H9 (cell line): Measurements from ENCODE around the gene GABRB3. TPM values are rescaled to one million over a fixed set of nuclear protein-coding genes. Genes with fewer than 3 reads are reported as not detected.

Source experiments
- DNase-seq: peaks from one replicate; pipeline ENCODE4 v3.0.0-alpha.2; 2017
- H2AFZ ChIP-seq: one replicate; pipeline ENCODE4 v1.6.1; 2013; ENCODE audit warnings: mild to moderate bottlenecking, low read length, control low read depth, moderate library complexity
- H2AK5ac ChIP-seq: 2 replicates; pipeline ENCODE4 v1.6.1; 2013; ENCODE audit warnings: low read length, control low read depth, mixed read lengths; ENCODE audit not compliant: insufficient read length
- H2BK120ac ChIP-seq: one replicate; pipeline ENCODE4 v1.6.1; 2013; ENCODE audit warnings: low read depth, mild to moderate bottlenecking, low read length, control low read depth, inconsistent platforms; ENCODE audit not compliant: poor library complexity, severe bottlenecking
- H2BK12ac ChIP-seq: 2 replicates; pipeline ENCODE4 v1.6.1; 2013; ENCODE audit warnings: low read length, control low read depth, mixed read lengths, low read depth; ENCODE audit not compliant: insufficient read length
- H2BK15ac ChIP-seq: 2 replicates; pipeline ENCODE4 v1.6.1; 2013; ENCODE audit warnings: low read depth, low read length, control low read depth
- H2BK20ac ChIP-seq: one replicate; pipeline ENCODE4 v1.6.1; 2013; ENCODE audit warnings: low read depth, mild to moderate bottlenecking, low read length, control low read depth, inconsistent platforms; ENCODE audit not compliant: poor library complexity, severe bottlenecking
- H2BK5ac ChIP-seq: 2 replicates; pipeline ENCODE4 v1.6.1; 2013; ENCODE audit warnings: low read length, control low read depth, mixed read lengths; ENCODE audit not compliant: insufficient read length
- H3K14ac ChIP-seq: 2 replicates; pipeline ENCODE4 v1.6.1; 2013; ENCODE audit warnings: low read length, control low read depth; ENCODE audit not compliant: insufficient read depth
- H3K18ac ChIP-seq: 2 replicates; pipeline ENCODE4 v1.6.1; 2013; ENCODE audit warnings: low read depth, mild to moderate bottlenecking, mixed read lengths, low read length, control low read depth; ENCODE audit not compliant: insufficient read length
- H3K23ac ChIP-seq: 2 replicates; pipeline ENCODE4 v1.6.1; 2013; ENCODE audit warnings: low read length, control low read depth, mixed read lengths, low read depth; ENCODE audit not compliant: insufficient read length
- H3K23me2 ChIP-seq: 2 replicates; pipeline ENCODE4 v1.6.1; 2013; ENCODE audit warnings: low read depth, mild to moderate bottlenecking, mixed read lengths, low read length, control low read depth; ENCODE audit not compliant: insufficient read length, poor library complexity, severe bottlenecking
- H3K27ac ChIP-seq: 2 replicates; pipeline ENCODE4 v1.5.1; 2013; ENCODE audit warnings: low read length, control low read depth, mixed read lengths, low read depth; ENCODE audit not compliant: insufficient read length
- H3K27me3 ChIP-seq: 2 replicates; pipeline ENCODE4 v1.6.1; 2013; ENCODE audit warnings: low read length, control low read depth, inconsistent platforms; ENCODE audit not compliant: insufficient read depth
- H3K4ac ChIP-seq: 2 replicates; pipeline ENCODE4 v1.6.1; 2013; ENCODE audit warnings: low read depth, mild to moderate bottlenecking, control low read depth, inconsistent platforms, low read length, moderate library complexity
- H3K4me1 ChIP-seq: 2 replicates; pipeline ENCODE4 v1.6.1; 2013; ENCODE audit warnings: low read length, control low read depth, inconsistent platforms; ENCODE audit not compliant: insufficient read depth
- H3K4me2 ChIP-seq: 2 replicates; pipeline ENCODE4 v1.6.1; 2013; ENCODE audit warnings: low read length, control low read depth, mixed read lengths; ENCODE audit not compliant: insufficient read length, insufficient read depth
- H3K56ac ChIP-seq: 2 replicates; pipeline ENCODE4 v1.6.1; 2013; ENCODE audit warnings: low read depth, mild to moderate bottlenecking, mixed read lengths, low read length, control low read depth; ENCODE audit not compliant: insufficient read length
- H3K79me1 ChIP-seq: 2 replicates; pipeline ENCODE4 v1.6.1; 2013; ENCODE audit warnings: low read depth, mild to moderate bottlenecking, moderate library complexity, low read length, control low read depth, inconsistent platforms; ENCODE audit not compliant: insufficient read depth, poor library complexity, severe bottlenecking
- H3K79me2 ChIP-seq: 2 replicates; pipeline ENCODE4 v1.6.1; 2013; ENCODE audit warnings: low read length, control low read depth, inconsistent platforms; ENCODE audit not compliant: insufficient read depth
- H3K9ac ChIP-seq: 2 replicates; pipeline ENCODE4 v1.6.1; 2013; ENCODE audit warnings: low read length, control low read depth, mixed read lengths; ENCODE audit not compliant: insufficient read length; ENCODE audit errors: extremely low read depth
- H3K9me3 ChIP-seq: one replicate; pipeline ENCODE4 v1.6.1; 2013; ENCODE audit warnings: low read depth, low read length, inconsistent platforms; ENCODE audit not compliant: control insufficient read depth
- H3T11ph ChIP-seq: one replicate; pipeline ENCODE4 v1.6.1; 2013; ENCODE audit warnings: mild to moderate bottlenecking, low read length, control low read depth, inconsistent platforms
- H4K20me1 ChIP-seq: one replicate; pipeline ENCODE4 v1.6.1; 2013; ENCODE audit not compliant: control insufficient read depth, insufficient read length, insufficient read depth
- H4K5ac ChIP-seq: 2 replicates; pipeline ENCODE4 v1.6.1; 2013; ENCODE audit warnings: low read depth, mild to moderate bottlenecking, mixed read lengths, low read length, control low read depth; ENCODE audit not compliant: insufficient read length
- H4K8ac ChIP-seq: replicated peaks from 2 replicates; pipeline ENCODE4 v1.6.1; 2013; ENCODE audit warnings: low read length, control low read depth, mixed read lengths, low read depth; ENCODE audit not compliant: insufficient read length
- H4K91ac ChIP-seq: 2 replicates; pipeline ENCODE4 v1.6.1; 2013; ENCODE audit warnings: low read depth, mild to moderate bottlenecking, moderate library complexity, mixed read lengths, low read length, control low read depth; ENCODE audit not compliant: insufficient read length
- H3K27ac Mint-ChIP-seq, 3 experiments: 2 replicates in 2 of 3; 3 replicates in 1 of 3; pipeline ENCODE4 v1.8.0; 2020 to 2021; ENCODE audit warnings: mixed read lengths in 3 of 3, mild to moderate bottlenecking in 1 of 3, moderate library complexity in 1 of 3
- H3K27me3 Mint-ChIP-seq: 2 replicates; pipeline ENCODE4 v1.8.0; 2021; ENCODE audit warnings: low read depth, mild to moderate bottlenecking, moderate library complexity, mixed read lengths
- H3K36me3 Mint-ChIP-seq, 3 experiments: 2 replicates in 2 of 3; 3 replicates in 1 of 3; pipeline ENCODE4 v1.8.0; 2020 to 2021; ENCODE audit warnings: low read depth in 3 of 3, mixed read lengths in 3 of 3; ENCODE audit not compliant: insufficient read depth in 1 of 3
- H3K4me1 Mint-ChIP-seq, 2 experiments: 2 replicates each; pipeline ENCODE4 v1.8.0; 2020; ENCODE audit warnings: mixed read lengths in 2 of 2
- H3K4me3 Mint-ChIP-seq, 2 experiments: 2 replicates in 1 of 2; 3 replicates in 1 of 2; pipeline ENCODE4 v1.8.0; 2020 to 2021; ENCODE audit warnings: mild to moderate bottlenecking in 2 of 2, mixed read lengths in 2 of 2, moderate library complexity in 1 of 2
- H3K9me3 Mint-ChIP-seq, 2 experiments: 2 replicates in 1 of 2; 3 replicates in 1 of 2; pipeline ENCODE4 v1.8.0; 2020; ENCODE audit warnings: mild to moderate bottlenecking in 2 of 2, mixed read lengths in 2 of 2, moderate library complexity in 1 of 2
- CTCF ChIP-seq: fragments of 200-600 bp; sonication (generic); conservative IDR thresholded peaks from 3 replicates; pipeline ENCODE4 v1.8.0; 2021; ENCODE audit warnings: antibody characterized with exemption, mild to moderate bottlenecking
- WGBS: extraction: QIAGEN DNeasy Blood & Tissue Kit; methylation state at CpG from one replicate; pipeline ENCODE4 v1.1.7; 2013; ENCODE audit warnings: missing lambda C conversion rate, low lambda C conversion rate, mixed read lengths; ENCODE audit not compliant: insufficient read length; ENCODE audit errors: extremely low coverage; 5-methylcytosine and 5-hydroxymethylcytosine counted together
- total RNA-seq: library from RNA; stranded (reverse); gene quantifications from 2 replicates; pipeline ENCODE4 v1.2.1, GENCODE V29; 2021

Gene GABRB3
- total RNA-seq, 1 experiment from 2014 or later, result 98.2 TPM

GRCh38 chr15:26658290-26658689 lies 114.6 kb downstream of the GABRB3 start:
- Histone ChIP-seq H4K8ac (no peak overlapping the region), H2BK15ac (no peak overlapping the region), H2BK5ac (no peak overlapping the region), H3K27ac (no peak overlapping the region), H3K56ac (no peak overlapping the region), H4K5ac (no peak overlapping the region), H3K23me2 (no peaks in the 10 kb centered on the region), H3K79me2 (peaks cover 21% of the 10 kb centered on the region; the same call in 1 of the 2 replicates), H3K9me3 (no peaks in the 10 kb centered on the region), H3K14ac (no peak overlapping the region), H3K4me1 (peaks cover 5% of the 10 kb centered on the region; the same call in 1 of the 2 replicates), H2BK120ac (no peak overlapping the region), H3K4me2 (no peak overlapping the region), H3K9ac (no peak overlapping the region), H2BK20ac (no peak overlapping the region), H4K91ac (no peak overlapping the region), H2AK5ac (no peak overlapping the region), H3K18ac (no peak overlapping the region), H3K4ac (no peak overlapping the region), H4K20me1 (no peaks in the 10 kb centered on the region), H2AFZ (no peak overlapping the region), H3K27me3 (no peaks in the 10 kb centered on the region), H3K79me1 (no peaks in the 10 kb centered on the region), H3K23ac (no peak overlapping the region), H3T11ph (no peak overlapping the region), H2BK12ac (no peak overlapping the region)
- H3K27ac Mint-ChIP-seq, result no peak overlapping the region
- WGBS, result no CpG with 5 or more reads among the region's 2 CpGs
- H3K36me3 Mint-ChIP-seq, result peaks cover 0 to 13% (median 13%) of the 10 kb centered on the region in 3 experiments; a peak in 5 of 7 replicates
- H3K4me1 Mint-ChIP-seq, result peaks cover 37 to 49% of the 10 kb centered on the region in 2 experiments
- peaks cover 4 to 5% of the 10 kb centered on the region in 2 experiments; a peak in 3 of 5 replicates for H3K9me3 Mint-ChIP-seq
- no peaks in the 10 kb centered on the region for H3K27me3 Mint-ChIP-seq
- no peak for DNase-seq
- no peak overlapping the region for H3K4me3 Mint-ChIP-seq
- TF ChIP-seq CTCF, result no peak
